H1 (cell line): ENCODE data around the gene PTPRF. TPM values are rescaled to one million over a fixed set of nuclear protein-coding genes. Genes with fewer than 3 reads are reported as not detected.

Experiments
- CTCF ChIA-PET: fragments of 300-600 bp; sonication (Branson Sonifier 250); formaldehyde crosslinking; loops from one replicate; lab custom pipeline; 2021; ENCODE audit not compliant: partially characterized antibody; lab: Charles Lee
- POLR2A ChIA-PET: fragments of 300-600 bp; sonication (Branson Sonifier 250); formaldehyde crosslinking; loops from one replicate; lab custom pipeline; 2021; ENCODE audit warnings: inconsistent platforms; ENCODE audit not compliant: partially characterized antibody; lab: Charles Lee
- DNase-seq, 2 experiments: peaks; one replicate each; pipeline versions ENCODE4 v3.0.0 to v3.0.0-alpha.2; 2010 to 2022; ENCODE audit warnings: low spot score in 2 of 2, low read depth in 1 of 2, mixed read lengths in 1 of 2
- FAIRE-seq: peaks from 2 replicates; lab custom pipeline; 2011; peaks lifted over from hg19 to GRCh38; lab: Jason Lieb, UNC
- H2AFZ ChIP-seq: 2 replicates; pipeline ENCODE4 v1.8.1; 2012; ENCODE audit warnings: low read length, inconsistent platforms
- H2AK5ac ChIP-seq: 2 replicates; pipeline ENCODE4 v1.6.1; 2013; ENCODE audit warnings: low read depth, low read length
- H2BK120ac ChIP-seq: replicated peaks from 2 replicates; pipeline ENCODE3; 2013; ENCODE audit warnings: low read depth, low read length, inconsistent platforms
- H2BK12ac ChIP-seq: 2 replicates; pipeline ENCODE4 v1.6.1; 2013; ENCODE audit warnings: low read depth, low read length
- H2BK15ac ChIP-seq: 2 replicates; pipeline ENCODE4 v1.6.1; 2013; ENCODE audit warnings: low read length
- H2BK20ac ChIP-seq: 2 replicates; pipeline ENCODE4 v1.6.1; 2013; ENCODE audit warnings: low read length
- H2BK5ac ChIP-seq: 2 replicates; pipeline ENCODE4 v1.6.1; 2013; ENCODE audit warnings: low read depth, low read length
- H3K14ac ChIP-seq: 2 replicates; pipeline ENCODE4 v1.6.1; 2013; ENCODE audit warnings: inconsistent platforms; ENCODE audit not compliant: insufficient read length
- H3K18ac ChIP-seq: 2 replicates; pipeline ENCODE4 v1.6.1; 2013; ENCODE audit warnings: low read length; ENCODE audit errors: extremely low read depth
- H3K23ac ChIP-seq: 2 replicates; pipeline ENCODE4 v1.6.1; 2013; ENCODE audit warnings: inconsistent platforms; ENCODE audit not compliant: insufficient read length
- H3K23me2 ChIP-seq: 2 replicates; pipeline ENCODE4 v1.6.1; 2013; ENCODE audit warnings: low read depth, low read length
- H3K27ac ChIP-seq: 2 replicates; pipeline ENCODE4 v1.6.1; 2011; ENCODE audit warnings: low read depth, low read length, inconsistent platforms
- H3K27me3 ChIP-seq, 4 experiments: replicated peaks in 1 of 4; 1 replicate in 1 of 4; 2 replicates in 3 of 4; pipeline versions ENCODE4 v1.6.1 to v1.8.1; 2011 to 2013; ENCODE audit warnings: low read length in 3 of 4, mild to moderate bottlenecking in 3 of 4, inconsistent platforms in 2 of 4, mixed read lengths in 2 of 4, moderate library complexity in 1 of 4; ENCODE audit not compliant: control insufficient read depth in 3 of 4, insufficient read depth in 3 of 4; ENCODE audit errors: extremely low read depth in 1 of 4
- H3K36me3 ChIP-seq, 4 experiments: 2 replicates each; pipeline versions ENCODE4 v1.6.1 to v1.8.1; 2011 to 2013; ENCODE audit warnings: mild to moderate bottlenecking in 4 of 4, low read length in 3 of 4, moderate library complexity in 2 of 4, control low read depth in 1 of 4, inconsistent platforms in 1 of 4; ENCODE audit not compliant: insufficient read depth in 4 of 4, control insufficient read depth in 2 of 4
- H3K4ac ChIP-seq: replicated peaks from 2 replicates; pipeline ENCODE3; 2013; ENCODE audit warnings: low read length, low read depth, mixed read lengths, inconsistent platforms; ENCODE audit not compliant: insufficient read length
- H3K4me1 ChIP-seq, 4 experiments: replicated peaks in 1 of 4; 1 replicate in 1 of 4; 2 replicates in 3 of 4; pipeline versions ENCODE4 v1.6.1 to v1.8.1; 2011 to 2013; ENCODE audit warnings: low read length in 3 of 4, inconsistent platforms in 2 of 4, mixed read lengths in 1 of 4; ENCODE audit not compliant: insufficient read depth in 4 of 4, control insufficient read depth in 3 of 4
- H3K4me2 ChIP-seq, 2 experiments: 2 replicates each; pipeline versions ENCODE4 v1.6.1 to v1.8.1; 2011 to 2013; ENCODE audit warnings: low read depth in 2 of 2, low read length in 2 of 2, control low read depth in 1 of 2, inconsistent platforms in 1 of 2, mild to moderate bottlenecking in 1 of 2; ENCODE audit not compliant: insufficient read depth in 1 of 2
- H3K4me3 ChIP-seq, 4 experiments: fragments of 200-600, 300-600 bp in 1 of 4; sonication (generic), shearing (Covaris generic), sonication (Bioruptor Twin) in 1 of 4; 2 replicates each; pipeline versions ENCODE4 v1.5.1 to v1.8.1; 2011 to 2016; ENCODE audit warnings: low read length in 4 of 4, low read depth in 3 of 4, control low read depth in 2 of 4, inconsistent platforms in 2 of 4, mild to moderate bottlenecking in 2 of 4, mixed read lengths in 1 of 4, moderate library complexity in 1 of 4; ENCODE audit not compliant: insufficient read depth in 2 of 4; ENCODE audit errors: extremely low read depth in 1 of 4
- H3K56ac ChIP-seq: replicated peaks from 2 replicates; pipeline ENCODE3; 2013; ENCODE audit warnings: low read depth, mild to moderate bottlenecking, mixed read lengths, low read length, inconsistent platforms; ENCODE audit not compliant: insufficient read length
- H3K79me1 ChIP-seq: 2 replicates; pipeline ENCODE4 v1.6.1; 2013; ENCODE audit warnings: low read depth, low read length, control low read depth
- H3K79me2 ChIP-seq, 2 experiments: 2 replicates each; pipeline versions ENCODE4 v1.6.1 to v1.8.1; 2012 to 2013; ENCODE audit warnings: low read length in 2 of 2, mild to moderate bottlenecking in 2 of 2, inconsistent platforms in 1 of 2; ENCODE audit not compliant: insufficient read depth in 2 of 2, control insufficient read depth in 1 of 2
- H3K9ac ChIP-seq, 4 experiments: replicated peaks in 1 of 4; 1 replicate in 1 of 4; 2 replicates in 3 of 4; pipeline versions ENCODE4 v1.6.1 to v1.8.1; 2011 to 2013; ENCODE audit warnings: low read depth in 3 of 4, low read length in 3 of 4, control low read depth in 2 of 4, mild to moderate bottlenecking in 2 of 4, moderate library complexity in 2 of 4, inconsistent platforms in 1 of 4; ENCODE audit errors: extremely low read depth in 1 of 4
- H3K9me3 ChIP-seq, 2 experiments: 2 replicates each; pipeline versions ENCODE4 v1.6.1 to v1.8.1; 2012 to 2013; ENCODE audit warnings: mild to moderate bottlenecking in 2 of 2, moderate library complexity in 2 of 2, control low read depth in 1 of 2, inconsistent platforms in 1 of 2, low read depth in 1 of 2, low read length in 1 of 2, mixed read lengths in 1 of 2; ENCODE audit not compliant: insufficient read depth in 2 of 2
- H4K20me1 ChIP-seq, 2 experiments: replicated peaks in 1 of 2; 2 replicates each; pipeline versions ENCODE3 to v1.8.1; 2011 to 2013; ENCODE audit warnings: inconsistent platforms in 2 of 2, low read length in 2 of 2, mild to moderate bottlenecking in 1 of 2; ENCODE audit not compliant: insufficient read depth in 2 of 2, control insufficient read depth in 1 of 2
- H4K5ac ChIP-seq: 2 replicates; pipeline ENCODE4 v1.6.1; 2013; ENCODE audit warnings: low read length, low read depth, mixed read lengths, inconsistent platforms; ENCODE audit not compliant: insufficient read length
- H4K8ac ChIP-seq: 2 replicates; pipeline ENCODE4 v1.8.0; 2013; ENCODE audit warnings: mild to moderate bottlenecking, moderate library complexity, low read length, inconsistent platforms; ENCODE audit not compliant: insufficient read depth; ENCODE audit errors: extremely low read depth
- H4K91ac ChIP-seq: replicated peaks from 2 replicates; pipeline ENCODE3; 2013; ENCODE audit warnings: low read length, mixed read lengths, inconsistent platforms; ENCODE audit not compliant: insufficient read length
- ATF3 ChIP-seq: IDR thresholded peaks from 2 replicates; pipeline ENCODE4 v1.6.1; 2011; ENCODE audit warnings: low read depth, mild to moderate bottlenecking, low read length; ENCODE audit not compliant: insufficient read depth
- CBX5 ChIP-seq: fragments of 300-800, 300-1000 bp; sonication (generic); IDR thresholded peaks from 2 replicates; pipeline ENCODE4 v1.7.1; 2016; ENCODE audit warnings: antibody characterized with exemption, low read length, low read depth
- FOSL1 ChIP-seq: IDR thresholded peaks from 2 replicates; pipeline ENCODE4 v1.6.1; 2011; ENCODE audit warnings: mild to moderate bottlenecking, low read depth, low read length, moderate library complexity; ENCODE audit not compliant: insufficient read depth
- KDM5A ChIP-seq: fragments of 200-600 bp; IDR thresholded peaks from 2 replicates; pipeline ENCODE4 v1.7.1; 2012; ENCODE audit warnings: mild to moderate bottlenecking, low read length, inconsistent platforms, mixed read lengths
- POLR2A ChIP-seq, 2 experiments: IDR thresholded peaks; 1 replicate in 1 of 2; 2 replicates in 1 of 2; pipeline ENCODE4 v1.6.1; 2011; ENCODE audit warnings: low read depth in 2 of 2, low read length in 2 of 2, mild to moderate bottlenecking in 2 of 2; ENCODE audit errors: control extremely low read depth in 1 of 2
- RBBP5 ChIP-seq: IDR thresholded peaks from 2 replicates; pipeline ENCODE4 v1.7.1; 2012; ENCODE audit warnings: low read depth, mild to moderate bottlenecking, inconsistent platforms, low read length, moderate library complexity, borderline replicate concordance
- SP2 ChIP-seq: IDR thresholded peaks from 2 replicates; pipeline ENCODE4 v1.6.1; 2012; ENCODE audit warnings: mild to moderate bottlenecking, low read length, inconsistent platforms
- YY1 ChIP-seq: IDR thresholded peaks from 2 replicates; pipeline ENCODE4 v1.6.1; 2011; ENCODE audit warnings: low read depth, mild to moderate bottlenecking, low read length
- WGBS, 2 experiments: shearing (Covaris generic) in 1 of 2; methylation state at CpG; one replicate each; pipeline versions ENCODE4 v1.1.6 to v1.1.7; 2013 to 2015; ENCODE audit warnings: low lambda C conversion rate in 2 of 2, mixed read lengths in 2 of 2, inconsistent platforms in 1 of 2, low coverage in 1 of 2, missing lambda C conversion rate in 1 of 2; ENCODE audit not compliant: insufficient replicate concordance in 2 of 2, insufficient coverage in 1 of 2, insufficient read length in 1 of 2; ENCODE audit errors: extremely low coverage in 1 of 2, missing lambda C conversion rate in 1 of 2; 5-methylcytosine and 5-hydroxymethylcytosine counted together
- polyA plus RNA-seq, 7 experiments: library from polyadenylated mRNA; depleted of rRNA in 3 of 7; stranded (reverse) in 5 of 7; unstranded in 2 of 7; fragments of >200 nt in 5 of 7; fragments of 200-250 nt in 2 of 7; gene quantifications; 1 replicate in 5 of 7; 2 replicates in 1 of 7; 4 replicates in 1 of 7; pipeline versions ENCODE4 v1.2.1 to v1.2.3, GENCODE V29; 2011 to 2013; ENCODE audit warnings: missing spikeins in 2 of 7, mixed read lengths in 2 of 7
- total RNA-seq: library from RNA; stranded (reverse); fragmentation: NEBNext Ultra II Directional; extraction: Animal tissue kit (Norgen Biotek cat#: 25700); gene quantifications from 2 replicates; pipeline ENCODE4 v1.2.1, GENCODE V29; 2021

Gene PTPRF
- total and polyA plus RNA-seq, 2 of the 8 experiments (the other 6 are each of a cell fraction or from before 2014, with no cell fraction given) = 136 to 231 TPM

DNA sequence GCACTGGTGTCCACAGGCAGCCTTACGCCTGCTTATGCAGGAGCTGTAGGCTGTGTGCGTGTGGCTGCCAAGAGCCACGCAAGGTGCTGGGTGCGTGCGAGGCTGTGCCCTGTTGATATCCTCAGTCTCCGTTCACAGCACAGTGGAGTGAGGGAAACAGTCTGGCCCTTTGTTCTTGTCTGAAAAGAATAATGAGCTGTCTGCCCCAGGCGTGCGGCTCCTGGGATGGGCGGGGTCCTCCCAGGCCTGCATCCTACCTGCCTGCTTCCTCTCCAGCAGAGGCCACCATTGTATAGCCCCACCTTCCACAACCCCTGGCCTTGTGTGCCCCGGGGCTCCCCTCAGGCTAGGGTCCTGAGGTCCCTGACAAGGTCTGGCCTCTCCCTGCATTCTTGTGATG, 72.3 kb downstream of the PTPRF start:
- H3K4ac ChIP-seq = no peak overlapping the region
- H2BK20ac ChIP-seq = no peak overlapping the region
- H3K4me1 ChIP-seq = no peaks in the 10 kb centered on the region; a peak in 1 of 7 replicates
- no peak overlapping the region for H3K23ac ChIP-seq
- no peak overlapping the region for H4K5ac ChIP-seq
- H3K9ac ChIP-seq = no peak overlapping the region
- ChIA-PET POLR2A (interaction anchor here (1.4 kb wide), 1 partner anchor 13 kb away, joined by 3 read pairs; no protein-coding TSS in a partner anchor), CTCF (interaction anchor here (1.0 to 1.5 kb wide), 5 partner anchors 12 to 163 kb away, joined by 3 to 5 read pairs (median 5); no protein-coding TSS in a partner anchor)
- no peak overlapping the region for H2BK120ac ChIP-seq
- H3K27ac ChIP-seq = no peak overlapping the region
- H3K27me3 ChIP-seq = no peaks in the 10 kb centered on the region
- H3K79me1 ChIP-seq = no peaks in the 10 kb centered on the region
- H4K8ac ChIP-seq = no peak overlapping the region
- H3K79me2 ChIP-seq = no peaks in the 10 kb centered on the region
- no peak overlapping the region for H3K4me3 ChIP-seq
- H3K23me2 ChIP-seq = no peaks in the 10 kb centered on the region
- FAIRE-seq = no peak
- no peak overlapping the region for H2AK5ac ChIP-seq
- no peak overlapping the region for H2BK15ac ChIP-seq
- no peak overlapping the region for H2AFZ ChIP-seq
- H2BK12ac ChIP-seq = no peak overlapping the region
- no peak for DNase-seq
- no peak overlapping the region for H3K56ac ChIP-seq
- H3K36me3 ChIP-seq = peaks cover 26 to 48% (median 42%) of the 10 kb centered on the region in 4 experiments
- H3K18ac ChIP-seq = no peak overlapping the region
- no peak overlapping the region for H3K4me2 ChIP-seq
- no peak overlapping the region for H4K91ac ChIP-seq
- H2BK5ac ChIP-seq = no peak overlapping the region; the same call in 1 of the 2 replicates
- H3K14ac ChIP-seq = no peak overlapping the region
- WGBS, 2 experiments = 82% methylated on average over 10 of the region's 10 CpGs; no CpG with 5 or more reads in 1 of the 2 experiments
- H3K9me3 ChIP-seq = no peaks in the 10 kb centered on the region
- peaks cover 0 to 22% of the 10 kb centered on the region in 2 experiments for H4K20me1 ChIP-seq
- no peak for TF ChIP-seq KDM5A
- TF ChIP-seq SP2 = no peak
- TF ChIP-seq CBX5 = no peak
- no peak for TF ChIP-seq POLR2A (IDR thresholded peaks at IDR 0.05; ENCODE audit: control extremely low read depth in 1 of 2, low read depth in 2 of 2, low read length in 2 of 2)
- no peak for TF ChIP-seq RBBP5
- no peak for TF ChIP-seq YY1
- TF ChIP-seq FOSL1 = no peak
- no peak for TF ChIP-seq ATF3
